ENCODE measurements around the gene MAVS.

GRCh38 chr20:3888622-3889488, 42.2 kb downstream of the MAVS start, which contains the start of gene PANK2:
- TF ChIP-seq POLR2A (IDR thresholded peaks at IDR 0.05) (peak in 3 of 4 donors; percentile 88 to 98 (median 94)), CTCF (IDR thresholded peaks at IDR 0.05) (peak in 5 of 6 experiments; percentile 14 to 52 (median 33))

Data from esophagus squamous epithelium (tissue), 4 donors.